Panc1 (cell line): ENCODE results near the gene TENM3. TPM values are rescaled to one million over a fixed set of nuclear protein-coding genes. Genes with fewer than 3 reads are reported as not detected.

Source experiments
- ATAC-seq: fragments of 200-7000 bp; cut with Tn5 transposase; 2 replicates; pipeline ENCODE4 v1.9.1; 2020; ENCODE audit warnings: mild to moderate bottlenecking, moderate library complexity
- BruUV-seq: library from RNA; stranded (reverse); fragments of 400-500 nt; replicated peaks from 2 replicates; lab custom pipeline; 2021; lab: Mats Ljungman, UMichigan
- CTCF ChIA-PET: fragments of 300-600 bp; sonication (Branson Sonifier 250); formaldehyde crosslinking; loops from one replicate; lab custom pipeline; 2022; ENCODE audit warnings: antibody characterized with exemption; lab: Charles Lee
- POLR2A ChIA-PET: fragments of 300-600 bp; sonication (Branson Sonifier 250); formaldehyde crosslinking; loops from one replicate; lab custom pipeline; 2022; ENCODE audit warnings: antibody characterized with exemption; lab: Charles Lee
- DNase-seq: peaks from one replicate; pipeline ENCODE4 v3.0.0-alpha.2; 2010; ENCODE audit warnings: low read depth, low spot score
- H3K27ac ChIP-seq: 2 replicates; pipeline ENCODE4 v1.5.1; 2011; ENCODE audit warnings: mild to moderate bottlenecking, low read length, inconsistent platforms
- H3K27me3 ChIP-seq: fragments of 200-500 bp; sonication (Bioruptor generic); 2 replicates; pipeline ENCODE4 v1.6.0; 2014; ENCODE audit warnings: low read length, inconsistent platforms; ENCODE audit not compliant: control insufficient read depth, insufficient read depth
- H3K36me3 ChIP-seq: fragments of 200-500 bp; sonication (Bioruptor generic); 2 replicates; pipeline ENCODE4 v1.5.1; 2014; ENCODE audit warnings: inconsistent platforms, mild to moderate bottlenecking, low read length, moderate library complexity; ENCODE audit not compliant: control insufficient read depth, insufficient read depth
- H3K4me1 ChIP-seq: 2 replicates; pipeline ENCODE4 v1.5.1; 2011; ENCODE audit warnings: inconsistent platforms, mild to moderate bottlenecking, low read length, moderate library complexity; ENCODE audit not compliant: control insufficient read depth, insufficient read depth
- H3K4me3 ChIP-seq, 2 experiments: 2 replicates each; pipeline ENCODE4 v1.5.1; 2011 to 2012; ENCODE audit warnings: low read depth in 2 of 2, low read length in 2 of 2, mild to moderate bottlenecking in 2 of 2, inconsistent platforms in 1 of 2, moderate library complexity in 1 of 2
- H3K9me3 ChIP-seq: fragments of 200-500 bp; sonication (Bioruptor generic); 2 replicates; pipeline ENCODE4 v1.5.1; 2014; ENCODE audit warnings: low read depth, mild to moderate bottlenecking, inconsistent platforms, low read length, moderate library complexity; ENCODE audit not compliant: control insufficient read depth, insufficient read depth
- POLR2AphosphoS5 ChIP-seq: IDR thresholded peaks from 2 replicates; pipeline ENCODE4 v1.6.1; 2012; ENCODE audit warnings: mild to moderate bottlenecking, low read depth, low read length, moderate library complexity
- SIN3A ChIP-seq: IDR thresholded peaks from 2 replicates; pipeline ENCODE4 v1.6.1; 2012; ENCODE audit warnings: low read depth, mild to moderate bottlenecking, low read length, moderate library complexity, borderline replicate concordance; ENCODE audit not compliant: insufficient read depth
- TCF7L2 ChIP-seq: IDR thresholded peaks from 2 replicates; pipeline ENCODE4 v1.6.1; 2011; ENCODE audit warnings: mild to moderate bottlenecking, low read depth, low read length, inconsistent platforms
- in situ Hi-C: cut with HindIII; loops from 2 replicates; pipeline ENCODE4 v1.10.0; 2016; ENCODE audit warnings: low sequenced_read_pairs, low pct_unique_long_range_greater_than_20kb
- intact Hi-C: fragments of 100-400 bp; cut with micrococcal nuclease; formaldehyde crosslinking; loops from one replicate; pipeline ENCODE4 v1.10.0; 2022; ENCODE audit not compliant: unreplicated experiment
- total RNA-seq: library from RNA; stranded (reverse); gene quantifications from one replicate; pipeline ENCODE4 v1.2.1, GENCODE V29; 2021; ENCODE audit not compliant: unreplicated experiment
- TF ChIP-seq, protein P1 (sequence below): fragments of 450-650 bp; IDR thresholded peaks from 2 replicates; pipeline ENCODE4 v1.5.1; 2017; ENCODE audit warnings: mild to moderate bottlenecking
- TF ChIP-seq, protein P2 (sequence below), 2 experiments: IDR thresholded peaks; 2 replicates each; pipeline ENCODE4 v1.6.1; 2011 to 2012; ENCODE audit warnings: low read depth in 2 of 2, control low read depth in 1 of 2, low read length in 1 of 2, mild to moderate bottlenecking in 1 of 2, moderate library complexity in 1 of 2; ENCODE audit not compliant: insufficient read depth in 1 of 2

Gene TENM3
- total RNA-seq, 1 experiment from 2014 or later, result 0.95 TPM

DNA sequence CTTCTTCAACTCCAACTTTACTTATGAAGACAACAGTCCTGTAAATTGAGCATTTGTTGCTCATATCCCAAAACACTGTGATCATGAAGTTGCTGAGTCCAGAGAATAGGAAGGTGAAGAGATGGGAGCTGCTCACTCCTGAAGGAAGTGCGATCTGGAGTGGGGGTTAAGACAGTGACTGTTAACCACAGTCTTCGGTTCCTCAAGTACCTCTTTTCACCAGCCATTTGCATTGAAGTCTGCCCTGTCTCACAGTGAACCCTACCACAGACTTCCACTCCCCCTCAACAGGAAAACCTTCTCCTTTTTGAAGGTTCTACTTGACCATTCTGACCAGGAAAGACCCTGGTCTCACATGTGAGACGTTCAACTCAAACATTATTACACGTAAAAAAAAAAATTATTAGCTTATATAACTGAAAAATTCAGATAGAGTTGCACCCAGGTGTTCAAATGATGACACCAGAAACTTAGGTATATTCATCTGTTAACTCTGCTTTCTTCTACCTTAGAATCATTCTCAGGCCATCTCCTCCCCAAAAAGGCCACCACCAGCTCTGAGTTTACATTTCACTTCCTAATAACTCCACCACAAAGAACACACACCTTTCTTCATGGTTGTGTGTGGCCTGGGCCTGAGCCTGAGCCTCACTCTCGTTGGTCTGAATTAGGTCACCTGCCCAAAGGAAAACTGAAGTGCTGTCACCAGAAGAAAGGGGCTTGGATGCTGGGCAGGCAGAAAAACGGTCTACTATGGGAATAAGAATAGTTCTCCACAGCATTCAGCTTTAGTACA, 474.8 kb downstream of the TENM3 start:
- intact Hi-C loops (no loop called here), in situ Hi-C loops (no loop called here)
- DNase-seq (no peak), ATAC-seq (no peak)
- H3K27ac ChIP-seq, result no peak overlapping the region
- ChIA-PET POLR2A (interaction anchor here (0.6 kb wide), 1 partner anchor 100 kb away, joined by 5 read pairs; no protein-coding TSS in a partner anchor), CTCF (no interaction called here)
- no peaks in the 10 kb centered on the region for H3K9me3 ChIP-seq
- no peaks in the 10 kb centered on the region for H3K4me1 ChIP-seq
- no peak overlapping the region for H3K4me3 ChIP-seq
- no peaks in the 10 kb centered on the region for H3K27me3 ChIP-seq
- BruUV-seq, result no TSS peak
- H3K36me3 ChIP-seq, result no peaks in the 10 kb centered on the region
- no peak for TF ChIP-seq TCF7L2

DNA sequence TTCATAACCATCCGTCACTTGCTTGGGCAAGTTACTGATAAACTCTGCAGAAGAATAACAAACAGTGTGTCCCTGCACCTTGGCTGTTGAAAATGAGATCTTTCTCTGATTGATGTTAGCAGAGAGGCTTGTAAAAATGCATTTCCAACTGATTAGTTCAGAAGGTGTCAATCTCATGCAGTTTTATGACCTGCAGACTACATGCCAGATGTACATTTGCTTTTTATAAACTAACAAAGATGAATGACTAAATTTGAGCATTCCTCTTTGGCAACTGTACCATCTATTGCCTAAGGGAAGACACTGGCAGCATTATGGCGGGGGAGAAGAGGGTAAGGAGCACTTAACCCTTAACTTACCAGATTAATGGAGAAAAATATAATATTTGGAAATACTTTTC, 481.2 kb downstream of the TENM3 start:
- Histone ChIP-seq H3K27ac (no peak overlapping the region), H3K4me3 (no peak overlapping the region), H3K36me3 (no peaks in the 10 kb centered on the region), H3K9me3 (no peaks in the 10 kb centered on the region), H3K4me1 (no peaks in the 10 kb centered on the region), H3K27me3 (no peaks in the 10 kb centered on the region)
- TF ChIP-seq TCF7L2, result peak; percentile 59; the same call in 1 of the 2 replicates
- TF ChIP-seq POLR2AphosphoS5, result no peak
- TF ChIP-seq, protein P1, sequence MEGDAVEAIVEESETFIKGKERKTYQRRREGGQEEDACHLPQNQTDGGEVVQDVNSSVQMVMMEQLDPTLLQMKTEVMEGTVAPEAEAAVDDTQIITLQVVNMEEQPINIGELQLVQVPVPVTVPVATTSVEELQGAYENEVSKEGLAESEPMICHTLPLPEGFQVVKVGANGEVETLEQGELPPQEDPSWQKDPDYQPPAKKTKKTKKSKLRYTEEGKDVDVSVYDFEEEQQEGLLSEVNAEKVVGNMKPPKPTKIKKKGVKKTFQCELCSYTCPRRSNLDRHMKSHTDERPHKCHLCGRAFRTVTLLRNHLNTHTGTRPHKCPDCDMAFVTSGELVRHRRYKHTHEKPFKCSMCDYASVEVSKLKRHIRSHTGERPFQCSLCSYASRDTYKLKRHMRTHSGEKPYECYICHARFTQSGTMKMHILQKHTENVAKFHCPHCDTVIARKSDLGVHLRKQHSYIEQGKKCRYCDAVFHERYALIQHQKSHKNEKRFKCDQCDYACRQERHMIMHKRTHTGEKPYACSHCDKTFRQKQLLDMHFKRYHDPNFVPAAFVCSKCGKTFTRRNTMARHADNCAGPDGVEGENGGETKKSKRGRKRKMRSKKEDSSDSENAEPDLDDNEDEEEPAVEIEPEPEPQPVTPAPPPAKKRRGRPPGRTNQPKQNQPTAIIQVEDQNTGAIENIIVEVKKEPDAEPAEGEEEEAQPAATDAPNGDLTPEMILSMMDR, result no peak
- TF ChIP-seq SIN3A, result no peak
- TF ChIP-seq, protein P2, sequence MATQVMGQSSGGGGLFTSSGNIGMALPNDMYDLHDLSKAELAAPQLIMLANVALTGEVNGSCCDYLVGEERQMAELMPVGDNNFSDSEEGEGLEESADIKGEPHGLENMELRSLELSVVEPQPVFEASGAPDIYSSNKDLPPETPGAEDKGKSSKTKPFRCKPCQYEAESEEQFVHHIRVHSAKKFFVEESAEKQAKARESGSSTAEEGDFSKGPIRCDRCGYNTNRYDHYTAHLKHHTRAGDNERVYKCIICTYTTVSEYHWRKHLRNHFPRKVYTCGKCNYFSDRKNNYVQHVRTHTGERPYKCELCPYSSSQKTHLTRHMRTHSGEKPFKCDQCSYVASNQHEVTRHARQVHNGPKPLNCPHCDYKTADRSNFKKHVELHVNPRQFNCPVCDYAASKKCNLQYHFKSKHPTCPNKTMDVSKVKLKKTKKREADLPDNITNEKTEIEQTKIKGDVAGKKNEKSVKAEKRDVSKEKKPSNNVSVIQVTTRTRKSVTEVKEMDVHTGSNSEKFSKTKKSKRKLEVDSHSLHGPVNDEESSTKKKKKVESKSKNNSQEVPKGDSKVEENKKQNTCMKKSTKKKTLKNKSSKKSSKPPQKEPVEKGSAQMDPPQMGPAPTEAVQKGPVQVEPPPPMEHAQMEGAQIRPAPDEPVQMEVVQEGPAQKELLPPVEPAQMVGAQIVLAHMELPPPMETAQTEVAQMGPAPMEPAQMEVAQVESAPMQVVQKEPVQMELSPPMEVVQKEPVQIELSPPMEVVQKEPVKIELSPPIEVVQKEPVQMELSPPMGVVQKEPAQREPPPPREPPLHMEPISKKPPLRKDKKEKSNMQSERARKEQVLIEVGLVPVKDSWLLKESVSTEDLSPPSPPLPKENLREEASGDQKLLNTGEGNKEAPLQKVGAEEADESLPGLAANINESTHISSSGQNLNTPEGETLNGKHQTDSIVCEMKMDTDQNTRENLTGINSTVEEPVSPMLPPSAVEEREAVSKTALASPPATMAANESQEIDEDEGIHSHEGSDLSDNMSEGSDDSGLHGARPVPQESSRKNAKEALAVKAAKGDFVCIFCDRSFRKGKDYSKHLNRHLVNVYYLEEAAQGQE (IDR thresholded peaks at IDR 0.05; ENCODE audit: insufficient read depth in 1 of 2, low read depth in 2 of 2, low read length in 1 of 2), result no peak
- in situ Hi-C loops (no loop called here), intact Hi-C loops (no loop called here)
- ChIA-PET CTCF (no interaction called here), POLR2A (no interaction called here)
- DNase-seq, result no peak
- ATAC-seq, result no peak
- BruUV-seq, result no TSS peak

DNA sequence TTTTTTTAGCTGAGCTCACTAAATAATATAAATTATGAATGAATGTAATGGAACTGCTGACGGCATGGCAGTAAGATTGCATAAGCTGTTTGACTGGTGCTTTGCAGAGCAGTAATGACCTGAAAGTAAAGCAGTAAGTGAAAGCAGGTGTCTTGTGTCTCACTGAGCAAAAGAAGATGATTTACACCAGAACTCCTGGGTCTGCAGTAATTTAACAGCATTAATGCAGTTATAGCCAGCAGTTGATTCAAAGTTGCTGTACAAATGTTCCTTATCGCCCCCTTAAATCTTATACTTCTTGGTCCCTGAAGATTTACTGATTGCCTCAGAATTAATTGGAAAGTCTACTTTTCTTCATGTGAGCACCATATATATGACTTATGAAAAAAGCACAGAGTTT, 486.3 kb downstream of the TENM3 start:
- POLR2A ChIA-PET, result no interaction called here
- Histone ChIP-seq H3K9me3 (no peaks in the 10 kb centered on the region), H3K27me3 (no peaks in the 10 kb centered on the region), H3K27ac (no peak overlapping the region), H3K4me1 (no peaks in the 10 kb centered on the region), H3K4me3 (no peak overlapping the region), H3K36me3 (no peaks in the 10 kb centered on the region)
- TF ChIP-seq, protein P1, result no peak
- TF ChIP-seq, protein P2 (IDR thresholded peaks at IDR 0.05; ENCODE audit: insufficient read depth in 1 of 2, low read depth in 2 of 2, low read length in 1 of 2), result no peak
- TF ChIP-seq POLR2AphosphoS5 (no peak), SIN3A (no peak), TCF7L2 (no peak)
- BruUV-seq, result no TSS peak
- no peak for DNase-seq
- intact Hi-C loops (no loop called here), in situ Hi-C loops (no loop called here)
- ATAC-seq, result no peak
- CTCF ChIA-PET, result no interaction called here
